ENCODE data around the gene USP48.

The USP48 gene

GRCh38 chr1:21766210-21766609, 16.7 kb downstream of the USP48 start:
- no peak overlapping the region for H3K4me2 ChIP-seq (ENCODE audit: low read depth, low read length, poor library complexity, severe bottlenecking)
- H3K79me2 ChIP-seq (ENCODE audit: insufficient read depth, low read length), result peaks cover 97% of the 10 kb centered on the region
- H4K20me1 ChIP-seq (ENCODE audit: low read depth, low read length), result no peaks in the 10 kb centered on the region; the same call in 1 of the 2 replicates

DNA sequence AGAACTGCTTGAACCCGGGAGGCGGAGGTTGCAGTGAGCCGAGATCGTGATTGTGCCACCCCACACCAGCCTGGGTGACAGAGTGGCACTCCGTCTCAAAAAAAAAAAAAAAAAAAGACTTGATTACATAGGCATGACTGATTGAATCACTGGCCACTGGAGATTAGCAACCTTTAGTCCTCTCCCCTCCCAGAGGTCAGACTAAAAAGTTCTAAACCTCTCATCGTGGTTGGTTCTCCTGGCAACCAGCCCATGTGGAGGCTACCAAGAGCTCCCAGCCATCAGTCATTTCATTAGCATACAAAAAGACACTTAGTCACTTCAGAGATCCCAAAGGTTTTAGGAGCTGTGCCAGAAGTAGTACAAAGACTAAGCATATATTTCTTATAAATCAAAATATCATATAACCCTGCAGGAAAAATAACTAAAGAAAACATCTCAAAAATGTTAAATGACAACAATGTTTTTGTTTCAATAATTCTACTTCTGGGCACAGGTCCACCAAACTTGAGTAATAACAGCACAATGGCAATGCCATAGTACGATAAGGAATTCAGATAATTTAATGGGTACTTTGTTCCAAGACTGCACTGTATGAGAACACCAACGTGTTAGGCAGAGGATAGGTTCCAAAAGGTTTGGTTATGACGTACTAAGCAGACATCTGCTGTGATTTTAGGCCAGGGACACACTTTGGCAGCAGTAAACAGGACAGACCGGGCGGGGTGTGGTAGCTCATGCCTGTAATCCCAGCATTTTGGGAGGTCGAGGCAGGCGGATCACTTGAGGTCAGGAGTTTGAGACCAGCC, 18.1 kb downstream of the USP48 start:
- Histone ChIP-seq H3K4me2 (ENCODE audit: low read depth, low read length, poor library complexity, severe bottlenecking) (no peak overlapping the region), H4K20me1 (ENCODE audit: low read depth, low read length) (no peaks in the 10 kb centered on the region; the same call in 1 of the 2 replicates), H3K79me2 (ENCODE audit: insufficient read depth, low read length) (peaks cover 97% of the 10 kb centered on the region), H3K27me3 (ENCODE audit: low read length) (no peaks in the 10 kb centered on the region), H2AFZ (ENCODE audit: low read depth, low read length, severe bottlenecking) (no peak overlapping the region), H3K27ac (ENCODE audit: low read depth, low read length) (no peak overlapping the region), H3K36me3 (ENCODE audit: low read length) (no peaks in the 10 kb centered on the region), H3K9me3 (ENCODE audit: insufficient read depth, low read length) (no peaks in the 10 kb centered on the region), H3F3A (ENCODE audit: insufficient read depth) (peaks cover 8% of the 10 kb centered on the region; the same call in 1 of the 2 replicates), H3K9ac (ENCODE audit: low read length) (no peak overlapping the region), H3K9me2 (replicated peaks; ENCODE audit: insufficient read depth, low read length) (no peaks in the 10 kb centered on the region), H3K4me3 (ENCODE audit: insufficient read depth, low read length, poor library complexity, severe bottlenecking) (no peak overlapping the region)
- TF ChIP-seq EZH2phosphoT487 (conservative IDR thresholded peaks at IDR 0.05; ENCODE audit: low read length), result no peak
- TF ChIP-seq, protein P1, sequence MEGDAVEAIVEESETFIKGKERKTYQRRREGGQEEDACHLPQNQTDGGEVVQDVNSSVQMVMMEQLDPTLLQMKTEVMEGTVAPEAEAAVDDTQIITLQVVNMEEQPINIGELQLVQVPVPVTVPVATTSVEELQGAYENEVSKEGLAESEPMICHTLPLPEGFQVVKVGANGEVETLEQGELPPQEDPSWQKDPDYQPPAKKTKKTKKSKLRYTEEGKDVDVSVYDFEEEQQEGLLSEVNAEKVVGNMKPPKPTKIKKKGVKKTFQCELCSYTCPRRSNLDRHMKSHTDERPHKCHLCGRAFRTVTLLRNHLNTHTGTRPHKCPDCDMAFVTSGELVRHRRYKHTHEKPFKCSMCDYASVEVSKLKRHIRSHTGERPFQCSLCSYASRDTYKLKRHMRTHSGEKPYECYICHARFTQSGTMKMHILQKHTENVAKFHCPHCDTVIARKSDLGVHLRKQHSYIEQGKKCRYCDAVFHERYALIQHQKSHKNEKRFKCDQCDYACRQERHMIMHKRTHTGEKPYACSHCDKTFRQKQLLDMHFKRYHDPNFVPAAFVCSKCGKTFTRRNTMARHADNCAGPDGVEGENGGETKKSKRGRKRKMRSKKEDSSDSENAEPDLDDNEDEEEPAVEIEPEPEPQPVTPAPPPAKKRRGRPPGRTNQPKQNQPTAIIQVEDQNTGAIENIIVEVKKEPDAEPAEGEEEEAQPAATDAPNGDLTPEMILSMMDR (IDR thresholded peaks at IDR 0.05; ENCODE audit: insufficient read depth, low read length, poor library complexity, severe bottlenecking), result no peak

More at GRCh38 chr1:21766210-21766609, 16.7 kb downstream of the USP48 start:
- Histone ChIP-seq H3K9me2 (replicated peaks; ENCODE audit: insufficient read depth, low read length) (no peaks in the 10 kb centered on the region), H3K27me3 (ENCODE audit: low read length) (no peaks in the 10 kb centered on the region), H3K4me3 (ENCODE audit: insufficient read depth, low read length, poor library complexity, severe bottlenecking) (no peak overlapping the region), H2AFZ (ENCODE audit: low read depth, low read length, severe bottlenecking) (no peak overlapping the region), H3F3A (ENCODE audit: insufficient read depth) (peaks cover 8% of the 10 kb centered on the region; the same call in 1 of the 2 replicates), H3K36me3 (ENCODE audit: low read length) (no peaks in the 10 kb centered on the region), H3K9me3 (ENCODE audit: insufficient read depth, low read length) (no peaks in the 10 kb centered on the region), H3K9ac (ENCODE audit: low read length) (no peak overlapping the region), H3K27ac (ENCODE audit: low read depth, low read length) (no peak overlapping the region)
- TF ChIP-seq, protein P1 (IDR thresholded peaks at IDR 0.05; ENCODE audit: insufficient read depth, low read length, poor library complexity, severe bottlenecking), result no peak
- no peak for TF ChIP-seq EZH2phosphoT487 (conservative IDR thresholded peaks at IDR 0.05; ENCODE audit: low read length)

DNA sequence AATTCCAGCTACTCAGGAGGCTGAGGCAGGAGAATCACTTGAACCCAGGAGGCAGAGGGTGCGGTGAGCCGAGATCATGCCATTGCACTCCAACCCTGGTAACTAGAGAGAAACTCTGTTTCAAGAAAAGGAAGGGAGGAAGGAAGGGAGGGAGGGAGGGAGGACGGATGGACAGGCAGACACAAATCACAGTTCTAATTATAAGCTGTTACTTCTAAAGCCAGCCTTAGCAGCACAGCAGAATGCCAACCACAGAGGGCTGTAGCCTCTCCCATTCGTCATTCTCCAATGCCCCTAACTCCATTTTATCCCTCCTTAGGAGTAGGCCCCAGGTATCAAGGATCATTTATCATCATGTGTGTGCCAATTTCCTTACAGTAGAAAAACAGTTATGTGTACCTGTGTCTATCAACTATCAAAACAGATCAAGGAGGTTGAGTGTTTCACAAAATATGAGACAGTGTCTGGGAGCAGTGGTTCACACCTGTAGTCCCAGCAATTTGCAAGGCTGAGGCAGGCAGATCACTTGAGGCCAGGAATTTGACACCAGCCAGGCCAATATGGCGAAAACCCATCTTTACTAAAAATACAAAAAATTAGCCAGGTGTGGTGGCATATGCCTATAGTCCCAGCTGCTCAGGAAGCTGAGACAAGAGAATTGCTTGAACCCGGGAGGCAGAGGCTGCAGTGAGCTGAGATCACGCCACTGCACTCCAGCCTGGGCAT, 19.1 kb downstream of the USP48 start:
- Histone ChIP-seq H3K27ac (ENCODE audit: low read depth, low read length) (peak overlapping the region; percentile 35; the same call in 1 of the 2 replicates), H3K36me3 (ENCODE audit: low read length) (no peaks in the 10 kb centered on the region), H3K9ac (ENCODE audit: low read length) (no peak overlapping the region), H4K20me1 (ENCODE audit: low read depth, low read length) (no peaks in the 10 kb centered on the region), H3K9me3 (ENCODE audit: insufficient read depth, low read length) (no peaks in the 10 kb centered on the region), H3F3A (ENCODE audit: insufficient read depth) (peaks cover 8% of the 10 kb centered on the region; the same call in 1 of the 2 replicates), H2AFZ (ENCODE audit: low read depth, low read length, severe bottlenecking) (no peak overlapping the region), H3K27me3 (ENCODE audit: low read length) (no peaks in the 10 kb centered on the region), H3K4me3 (ENCODE audit: insufficient read depth, low read length, poor library complexity, severe bottlenecking) (no peak overlapping the region), H3K9me2 (replicated peaks; ENCODE audit: insufficient read depth, low read length) (no peaks in the 10 kb centered on the region), H3K4me2 (ENCODE audit: low read depth, low read length, poor library complexity, severe bottlenecking) (no peak overlapping the region), H3K79me2 (ENCODE audit: insufficient read depth, low read length) (peaks cover 97% of the 10 kb centered on the region)
- TF ChIP-seq, protein P1 (IDR thresholded peaks at IDR 0.05; ENCODE audit: insufficient read depth, low read length, poor library complexity, severe bottlenecking), result no peak
- no peak for TF ChIP-seq EZH2phosphoT487 (conservative IDR thresholded peaks at IDR 0.05; ENCODE audit: low read length)
